HG03558 (cell line): ENCODE results near the gene ZBTB11.
"Not testable (repeated sequence)": the region's sequence is repeated elsewhere in the genome, so short reads cannot be mapped to it uniquely, and the experiment has no call there.

Experiments used
- ATAC-seq: cut with Tn5 transposase; IDR thresholded peaks from one replicate; pipeline ENCODE4 v1.9.1; 2021; ENCODE audit warnings: moderate number of reproducible peaks; ENCODE audit not compliant: unreplicated experiment; ENCODE audit errors: extremely low read depth

ZBTB11 gene

GRCh38 chr3:101693540-101693939, 16.6 kb upstream of the ZBTB11 start:
- ATAC-seq: peak; percentile 45

DNA sequence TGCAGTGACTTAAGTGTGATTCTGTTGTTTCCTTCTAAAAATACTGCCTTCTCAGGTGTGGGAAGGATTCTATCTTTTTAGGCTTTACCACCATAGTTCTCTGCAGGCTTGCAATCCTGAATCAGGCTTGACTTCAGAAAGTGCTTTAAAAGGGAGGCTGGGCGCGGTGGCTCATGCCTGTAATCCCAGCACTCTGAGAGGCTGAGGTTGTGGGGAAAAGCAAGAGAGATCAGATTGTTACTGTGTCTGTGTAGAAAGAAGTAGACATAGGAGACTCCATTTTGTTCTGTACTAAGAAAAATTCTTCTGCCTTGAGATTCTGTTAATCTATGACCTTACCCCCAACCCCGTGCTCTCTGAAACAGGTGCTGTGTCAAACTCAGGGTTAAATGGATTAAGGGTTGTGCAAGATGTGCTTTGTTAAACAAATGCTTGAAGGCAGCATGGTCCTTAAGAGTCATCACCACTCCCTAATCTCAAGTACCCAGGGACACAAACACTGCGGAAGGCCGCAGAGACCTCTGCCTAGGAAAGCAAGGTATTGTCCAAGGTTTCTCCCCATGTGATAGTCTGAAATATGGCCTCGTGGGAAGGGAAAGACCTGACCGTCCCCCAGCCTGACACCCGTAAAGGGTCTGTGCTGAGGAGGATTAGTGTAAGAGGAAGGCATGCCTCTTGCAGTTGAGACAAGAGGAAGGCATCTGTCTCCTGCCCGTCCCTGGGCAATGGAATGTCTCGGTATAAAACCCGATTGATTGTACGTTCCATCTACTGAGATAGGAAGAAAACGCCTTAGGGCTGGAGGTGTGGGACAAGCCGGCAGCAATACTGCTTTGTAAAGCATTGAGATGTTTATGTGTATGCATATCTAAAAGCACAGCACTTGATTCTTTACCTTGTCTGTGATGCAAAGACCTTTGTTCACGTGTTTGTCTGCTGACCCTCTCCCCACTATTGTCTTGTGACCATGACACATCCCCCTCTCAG, 15.0 kb upstream of the ZBTB11 start:
- not testable (repeated sequence) for ATAC-seq

DNA sequence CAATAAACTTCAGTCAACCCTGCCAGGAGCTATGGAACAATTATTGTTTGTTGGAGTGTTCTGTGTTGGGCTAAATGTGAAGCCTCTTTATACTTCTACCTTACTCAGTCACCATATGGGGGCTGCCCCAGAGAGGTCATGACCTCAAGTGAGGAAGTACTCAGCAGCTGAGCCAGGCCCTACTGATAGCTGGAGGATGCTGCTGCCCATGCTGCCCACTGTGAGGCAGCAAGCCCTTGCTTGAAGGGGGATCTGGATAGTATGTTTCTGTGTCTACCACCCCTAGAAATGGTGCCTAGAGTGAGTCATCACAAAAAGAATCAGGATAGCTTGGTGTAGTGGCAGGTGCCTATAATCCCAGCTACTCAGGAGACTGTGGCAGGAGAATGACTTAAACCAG, 14.0 kb upstream of the ZBTB11 start:
- ATAC-seq: no peak

- no peak for ATAC-seq
Measured at GRCh38 chr3:101689286-101689685, 12.4 kb upstream of the ZBTB11 start.

- ATAC-seq: no peak
Measured at GRCh38 chr3:101687142-101687931, 10.4 kb upstream of the ZBTB11 start.

DNA sequence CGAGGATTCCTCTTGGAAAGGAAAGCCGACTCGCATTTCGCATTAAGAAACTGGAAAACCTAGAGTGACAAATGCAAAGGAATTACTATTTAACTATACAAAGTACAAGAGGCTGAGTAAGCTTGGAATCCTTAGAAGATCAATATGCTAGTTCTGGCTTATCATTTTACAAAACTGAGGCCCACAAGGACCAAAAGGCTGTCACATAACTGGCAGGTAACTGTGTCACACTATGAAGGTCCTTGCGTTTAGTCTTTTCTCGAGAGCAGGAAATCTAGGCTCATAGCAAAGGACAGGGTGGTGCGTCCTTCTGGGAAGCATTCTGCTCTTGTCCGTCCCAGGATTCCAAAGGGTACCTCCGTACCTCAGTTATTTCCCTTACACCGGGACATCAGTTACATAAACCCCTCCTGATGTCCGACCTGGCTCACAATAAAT, 9.0 kb upstream of the ZBTB11 start:
- no peak for ATAC-seq

- ATAC-seq: no peak
Measured at GRCh38 chr3:101685050-101685400, 8.1 kb upstream of the ZBTB11 start.

GRCh38 chr3:101680466-101680865, 3.5 kb upstream of the ZBTB11 start:
- no peak for ATAC-seq

DNA sequence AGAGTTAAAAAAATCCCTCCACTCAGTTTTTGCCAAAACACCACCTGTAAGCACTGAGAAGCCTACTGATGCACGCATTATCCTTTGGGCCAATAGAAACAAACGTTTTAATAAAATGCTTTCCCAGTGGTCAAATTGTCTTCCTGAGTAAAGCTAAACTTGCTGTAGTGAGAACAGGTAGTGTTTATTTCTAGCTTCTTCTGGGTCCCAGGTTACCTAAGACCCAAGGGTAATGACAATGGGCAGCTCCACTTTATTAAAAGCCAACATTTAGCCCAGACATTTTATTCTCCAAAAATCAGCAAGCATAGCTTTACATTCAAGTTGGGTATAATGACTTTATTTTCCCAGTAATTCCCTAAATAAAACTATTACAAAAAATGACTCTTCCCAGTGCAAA, 1.9 kb upstream of the ZBTB11 start:
- ATAC-seq: not testable (repeated sequence)

DNA sequence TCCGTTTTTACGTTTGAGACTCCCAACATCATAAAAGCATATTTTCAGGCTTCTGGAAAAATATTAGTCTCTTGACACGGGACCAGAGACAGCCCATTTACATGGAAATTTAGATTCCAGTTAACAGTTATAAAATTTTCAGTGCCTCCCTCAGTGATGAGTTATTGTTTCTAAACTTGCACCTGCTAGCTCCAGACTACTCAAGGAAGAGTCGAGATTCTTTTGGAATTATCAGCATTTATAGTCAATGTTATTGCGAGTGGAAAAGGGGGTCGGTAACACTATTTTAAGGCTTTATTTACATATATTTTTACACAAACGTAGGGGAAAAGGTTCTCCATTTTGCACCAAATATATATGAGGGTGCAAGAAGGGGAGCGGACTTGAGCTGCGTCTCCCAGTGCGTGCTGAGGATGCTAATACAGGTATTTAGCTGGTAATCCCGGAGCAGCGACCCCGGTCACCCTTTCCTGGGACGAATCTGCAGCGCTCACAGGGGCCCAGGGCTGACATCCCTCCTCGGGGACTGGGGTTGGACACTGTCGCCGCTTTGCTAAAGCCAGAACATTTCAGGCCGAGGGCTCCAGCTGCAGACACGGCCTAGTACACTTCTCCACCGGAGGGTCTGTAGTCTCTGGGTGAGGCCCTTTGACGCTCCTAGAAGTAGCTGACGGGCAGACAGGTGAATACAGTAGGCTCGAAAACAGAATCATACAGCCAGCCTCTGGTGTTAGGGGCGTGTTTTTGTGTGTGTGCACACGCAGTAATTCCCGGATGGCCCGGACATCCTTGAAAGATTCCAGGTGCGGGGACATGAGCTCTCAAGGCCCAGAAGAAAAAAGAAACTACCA, 729 bp upstream of the ZBTB11 start:
- no peak for ATAC-seq

DNA sequence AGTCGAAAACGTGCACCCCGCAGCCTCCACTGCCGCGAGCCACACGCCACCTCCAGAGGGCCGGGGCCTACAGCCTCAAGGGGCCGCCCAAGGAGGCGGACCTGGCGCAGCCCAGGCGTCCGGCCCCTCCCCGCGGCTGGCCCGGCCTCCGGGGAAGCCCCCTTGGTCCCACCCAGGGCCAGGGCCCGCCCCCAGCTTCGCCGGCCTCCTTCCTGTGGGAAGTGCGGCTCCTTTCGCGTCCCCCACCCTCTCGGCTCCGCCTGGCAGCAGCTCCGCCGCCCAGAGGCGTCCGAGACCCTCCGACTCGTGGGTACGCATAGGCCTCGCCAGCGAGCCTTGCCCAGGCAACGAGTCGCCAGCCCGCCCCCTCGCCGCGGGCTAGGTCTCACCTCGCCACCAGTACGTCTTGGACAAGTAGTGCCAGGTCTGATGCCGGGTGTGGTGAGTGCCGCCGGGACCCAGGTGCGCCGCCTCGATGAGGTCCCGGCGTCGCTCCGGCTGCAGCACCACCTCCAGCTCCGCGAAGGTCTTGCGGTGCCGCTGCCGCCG, 642 bp downstream of the ZBTB11 start:
- peak; percentile 72 for ATAC-seq

- ATAC-seq: no peak
Measured at GRCh38 chr3:101675709-101676215, 1.2 kb downstream of the ZBTB11 start.

GRCh38 chr3:101674518-101674917, 2.4 kb downstream of the ZBTB11 start:
- ATAC-seq: no peak

DNA sequence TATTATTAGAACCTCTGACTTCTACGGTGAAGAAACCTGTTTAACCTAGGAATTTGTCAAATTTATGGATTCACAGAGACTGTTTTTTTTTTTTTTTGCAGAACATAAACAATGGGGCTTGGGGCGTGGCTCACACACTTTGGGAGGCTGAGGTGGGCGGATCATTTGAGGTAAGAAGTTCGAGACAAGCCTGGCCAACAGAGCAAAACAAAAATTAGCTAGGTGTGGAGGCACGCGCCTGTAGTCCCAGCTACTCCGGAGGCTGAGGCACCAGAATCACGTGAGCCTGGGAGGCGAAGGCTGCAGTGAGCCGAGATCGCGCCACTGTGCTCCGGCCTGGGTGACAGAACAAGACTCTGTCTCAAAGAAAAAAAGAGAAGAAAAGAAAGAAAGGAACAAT, 3.0 kb downstream of the ZBTB11 start:
- no peak for ATAC-seq

- ATAC-seq: no peak
Measured at GRCh38 chr3:101671014-101671413, 5.9 kb downstream of the ZBTB11 start.

DNA sequence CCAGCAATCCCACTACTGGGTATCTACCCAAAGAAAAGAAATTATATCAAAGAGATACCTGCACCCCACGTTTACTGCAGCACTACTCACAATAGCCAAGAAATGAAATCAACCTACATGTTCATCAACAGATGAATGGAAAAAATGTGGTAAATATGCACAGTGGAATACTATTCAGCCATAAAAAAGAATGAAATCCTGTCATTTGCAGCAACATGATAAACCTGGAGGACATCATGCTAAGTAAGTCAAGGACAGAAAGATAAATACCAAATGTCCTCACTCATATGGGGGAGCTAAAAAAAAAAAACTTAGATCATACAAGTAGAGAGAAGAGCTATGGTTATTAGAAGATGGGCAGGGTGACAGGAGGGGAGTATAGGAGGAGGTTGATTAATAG, 9.1 kb downstream of the ZBTB11 start:
- no peak for ATAC-seq

- ATAC-seq: no peak
Measured at GRCh38 chr3:101667331-101667730, 9.6 kb downstream of the ZBTB11 start.

DNA sequence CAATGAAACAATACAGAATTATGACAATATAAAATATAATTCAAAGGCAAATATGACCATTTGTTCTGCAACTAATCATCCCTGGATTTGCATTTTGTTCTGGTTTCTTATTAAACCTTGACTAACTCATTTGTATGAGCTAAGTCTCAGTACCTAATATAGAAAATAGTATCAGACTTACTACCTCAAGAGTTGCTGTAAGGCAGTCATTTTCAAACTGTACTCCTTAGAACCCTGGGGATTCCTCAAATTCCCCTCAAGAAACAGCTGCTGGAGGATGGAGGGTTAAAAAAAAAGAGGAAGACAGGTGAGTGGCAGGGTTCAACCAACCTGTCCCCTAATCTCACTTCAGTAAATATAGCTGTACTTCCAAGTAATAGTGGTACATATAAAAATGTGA, 11.1 kb downstream of the ZBTB11 start:
- no peak for ATAC-seq

DNA sequence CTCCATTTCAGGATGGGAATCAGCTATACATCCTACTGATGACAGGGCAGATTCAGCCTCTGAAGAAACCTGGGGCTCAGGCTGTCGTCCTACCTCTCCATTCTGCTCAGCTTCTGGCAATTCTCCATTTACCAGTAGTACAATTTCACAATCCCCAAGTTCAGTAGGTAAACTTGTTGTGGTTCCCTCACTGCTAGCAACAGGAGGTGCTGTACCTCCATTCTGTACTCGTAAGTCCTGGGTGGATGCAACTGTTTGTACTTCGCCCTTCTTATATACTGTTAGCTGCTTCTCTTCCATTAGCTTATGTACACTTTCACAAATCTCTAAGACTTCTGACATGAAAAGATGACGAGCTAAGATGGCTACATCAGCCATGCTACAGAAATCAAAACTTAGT, 11.6 kb downstream of the ZBTB11 start:
- no peak for ATAC-seq

DNA sequence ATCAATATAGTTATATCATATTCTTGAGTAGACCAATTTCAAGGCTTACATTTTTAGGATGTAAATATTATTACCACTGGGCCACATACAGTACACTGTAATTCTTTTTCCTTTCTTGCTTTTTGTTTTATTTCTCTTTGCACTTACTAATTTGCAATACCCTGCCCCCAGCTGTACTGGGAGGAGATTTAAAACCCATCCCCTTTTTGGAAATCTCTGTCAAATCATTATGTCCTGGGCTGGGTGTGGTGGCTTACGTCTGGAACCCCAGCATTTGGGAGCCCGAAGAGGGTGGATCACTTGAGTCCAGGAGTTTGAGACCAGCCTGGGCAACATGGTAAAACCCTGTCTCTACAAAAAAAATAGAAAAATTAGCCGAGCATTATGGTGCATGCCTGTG, 16.2 kb downstream of the ZBTB11 start:
- ATAC-seq: no peak
